Fibroblast of lung (primary cell): Measurements from ENCODE around the gene SEC14L2. TPM values are rescaled to one million over a fixed set of nuclear protein-coding genes. Genes with fewer than 3 reads are reported as not detected.
A peak's percentile ranks its signal among the peaks of the same experiment; 100 is the strongest.

Experiments used
- DNase-seq, 2 donors: peaks; one replicate each; pipeline versions ENCODE4 v3.0.0 to v3.0.0-alpha.2; 2010; ENCODE audit warnings: low read depth in 2 of 2
- H2AFZ ChIP-seq: 2 replicates; pipeline ENCODE4 v1.5.1; 2012; ENCODE audit warnings: low read length, control low read depth, inconsistent platforms
- H3K27ac ChIP-seq: 2 replicates; pipeline ENCODE4 v1.5.1; 2011; ENCODE audit warnings: low read length, control low read depth; ENCODE audit not compliant: insufficient read depth
- H3K27me3 ChIP-seq: 2 replicates; pipeline ENCODE4 v1.5.1; 2011; ENCODE audit warnings: mild to moderate bottlenecking, low read length; ENCODE audit not compliant: control insufficient read depth, insufficient read depth
- H3K36me3 ChIP-seq: 2 replicates; pipeline ENCODE4 v1.5.1; 2011; ENCODE audit warnings: low read length; ENCODE audit not compliant: control insufficient read depth, insufficient read depth
- H3K4me1 ChIP-seq: 2 replicates; pipeline ENCODE4 v1.5.1; 2011; ENCODE audit warnings: low read length; ENCODE audit not compliant: control insufficient read depth, insufficient read depth; ENCODE audit errors: extremely low read depth
- H3K4me2 ChIP-seq: 2 replicates; pipeline ENCODE4 v1.5.1; 2011; ENCODE audit warnings: low read length, control low read depth; ENCODE audit not compliant: insufficient read depth; ENCODE audit errors: extremely low read depth
- H3K4me3 ChIP-seq, 4 experiments: fragments of 200-600 bp in 1 of 4; sonication (generic) in 1 of 4; replicated peaks in 1 of 4; 2 replicates each; pipeline ENCODE4 v1.5.1; 2011 to 2016; ENCODE audit warnings: low read length in 4 of 4, low read depth in 3 of 4, mild to moderate bottlenecking in 3 of 4, control low read depth in 2 of 4, inconsistent platforms in 1 of 4, mixed read lengths in 1 of 4; ENCODE audit not compliant: insufficient read depth in 1 of 4; ENCODE audit errors: control extremely low read depth in 1 of 4
- H3K79me2 ChIP-seq: 2 replicates; pipeline ENCODE4 v1.5.1; 2012; ENCODE audit warnings: mild to moderate bottlenecking, low read length, inconsistent platforms; ENCODE audit not compliant: control insufficient read depth, insufficient read depth
- H3K9ac ChIP-seq: 2 replicates; pipeline ENCODE4 v1.5.1; 2011; ENCODE audit warnings: mild to moderate bottlenecking, low read length, control low read depth; ENCODE audit not compliant: insufficient read depth
- H3K9me3 ChIP-seq: 2 replicates; pipeline ENCODE4 v1.5.1; 2012; ENCODE audit warnings: low read depth, low read length; ENCODE audit not compliant: control insufficient read depth, insufficient read depth
- H4K20me1 ChIP-seq: 2 replicates; pipeline ENCODE4 v1.5.1; 2011; ENCODE audit warnings: low read length; ENCODE audit not compliant: control insufficient read depth, insufficient read depth; ENCODE audit errors: extremely low read depth
- EZH2 ChIP-seq: IDR thresholded peaks from 2 replicates; pipeline ENCODE4 v1.5.1; 2012; ENCODE audit warnings: low read length, control low read depth, mild to moderate bottlenecking; ENCODE audit errors: missing control alignments
- polyA plus RNA-seq, 2 donors: library from polyadenylated mRNA; depleted of rRNA in 1 of 2; stranded (reverse) in 1 of 2; unstranded in 1 of 2; fragments of >200 nt; gene quantifications; 2 replicates each; pipeline ENCODE4 v1.2.1, GENCODE V29; 2011 to 2012; ENCODE audit warnings: missing spikeins in 1 of 2
- total RNA-seq: library from RNA; depleted of rRNA; stranded (reverse); fragments of >200 nt; gene quantifications from 2 replicates; pipeline ENCODE4 v1.2.1, GENCODE V29; 2014
- TF ChIP-seq, protein P1 (sequence below), 2 donors: IDR thresholded peaks in 1 of 2; conservative IDR thresholded peaks in 1 of 2; 1 replicate in 1 of 2; 2 replicates in 1 of 2; pipeline ENCODE4 v1.5.1; 2011 to 2012; ENCODE audit warnings: low read length in 2 of 2, control low read depth in 1 of 2, inconsistent platforms in 1 of 2, low read depth in 1 of 2, mild to moderate bottlenecking in 1 of 2

The SEC14L2 gene
- total and polyA plus RNA-seq, 2 donors (not counting 1 experiment from before 2014, with no cell fraction given) = 5.8 to 10.2 TPM

DNA sequence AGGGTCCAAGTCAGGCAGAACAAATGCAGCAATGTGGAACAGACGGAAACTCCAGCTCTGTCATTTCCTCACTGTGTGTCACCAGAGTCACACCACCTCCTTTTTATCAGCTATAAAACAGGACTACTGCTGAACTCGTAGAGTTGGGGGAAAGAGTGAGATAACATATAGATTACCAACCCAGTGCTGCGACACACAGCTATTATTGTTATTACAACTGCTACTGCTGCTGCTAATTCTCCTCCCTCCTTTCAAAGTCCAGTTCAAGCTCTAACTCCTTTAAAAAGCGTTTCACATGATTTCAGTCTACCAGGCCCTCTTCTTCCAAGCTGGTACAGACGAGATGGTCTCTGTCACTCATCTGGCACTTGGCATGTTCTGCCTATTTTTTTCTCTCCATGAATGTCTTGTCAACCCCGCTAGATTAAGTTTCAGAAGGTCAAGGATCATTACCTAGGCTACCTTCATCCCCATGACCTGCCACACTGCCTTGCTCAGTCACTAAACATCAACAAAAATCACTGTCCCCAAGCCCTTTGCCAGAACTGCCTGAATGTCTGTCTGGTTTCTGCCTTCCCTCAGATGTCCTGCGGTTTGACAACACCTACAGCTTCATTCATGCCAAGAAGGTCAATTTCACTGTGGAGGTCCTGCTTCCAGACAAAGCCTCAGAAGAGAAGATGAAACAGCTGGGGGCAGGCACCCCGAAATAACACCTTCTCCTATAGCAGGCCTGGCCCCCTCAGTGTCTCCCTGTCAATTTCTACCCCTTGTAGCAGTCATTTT is 25.1 kb downstream of the SEC14L2 start:
- Histone ChIP-seq H2AFZ (no peak overlapping the region), H3K4me3 (peak overlapping the region in 2 of 4 experiments; percentile 60 to 67), H3K36me3 (peaks cover 6% of the 10 kb centered on the region), H4K20me1 (no peaks in the 10 kb centered on the region), H3K27me3 (no peaks in the 10 kb centered on the region), H3K4me2 (peak overlapping the region; percentile 55), H3K79me2 (no peaks in the 10 kb centered on the region), H3K9ac (no peak overlapping the region), H3K27ac (peak overlapping the region; percentile 93), H3K4me1 (peaks cover 36% of the 10 kb centered on the region), H3K9me3 (no peaks in the 10 kb centered on the region)
- DNase-seq = no peak
- no peak for TF ChIP-seq EZH2
- TF ChIP-seq, protein P1, sequence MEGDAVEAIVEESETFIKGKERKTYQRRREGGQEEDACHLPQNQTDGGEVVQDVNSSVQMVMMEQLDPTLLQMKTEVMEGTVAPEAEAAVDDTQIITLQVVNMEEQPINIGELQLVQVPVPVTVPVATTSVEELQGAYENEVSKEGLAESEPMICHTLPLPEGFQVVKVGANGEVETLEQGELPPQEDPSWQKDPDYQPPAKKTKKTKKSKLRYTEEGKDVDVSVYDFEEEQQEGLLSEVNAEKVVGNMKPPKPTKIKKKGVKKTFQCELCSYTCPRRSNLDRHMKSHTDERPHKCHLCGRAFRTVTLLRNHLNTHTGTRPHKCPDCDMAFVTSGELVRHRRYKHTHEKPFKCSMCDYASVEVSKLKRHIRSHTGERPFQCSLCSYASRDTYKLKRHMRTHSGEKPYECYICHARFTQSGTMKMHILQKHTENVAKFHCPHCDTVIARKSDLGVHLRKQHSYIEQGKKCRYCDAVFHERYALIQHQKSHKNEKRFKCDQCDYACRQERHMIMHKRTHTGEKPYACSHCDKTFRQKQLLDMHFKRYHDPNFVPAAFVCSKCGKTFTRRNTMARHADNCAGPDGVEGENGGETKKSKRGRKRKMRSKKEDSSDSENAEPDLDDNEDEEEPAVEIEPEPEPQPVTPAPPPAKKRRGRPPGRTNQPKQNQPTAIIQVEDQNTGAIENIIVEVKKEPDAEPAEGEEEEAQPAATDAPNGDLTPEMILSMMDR (conservative IDR thresholded peaks at IDR 0.05 in 1 of 2, IDR thresholded peaks at IDR 0.05 in 1 of 2; ENCODE audit: low read depth in 1 of 2, low read length in 2 of 2) = no peak

GRCh38 chr22:30422481-30423300 is 25.9 kb downstream of the SEC14L2 start:
- no peak for TF ChIP-seq EZH2
- TF ChIP-seq, protein P1 (conservative IDR thresholded peaks at IDR 0.05 in 1 of 2, IDR thresholded peaks at IDR 0.05 in 1 of 2; ENCODE audit: low read depth in 1 of 2, low read length in 2 of 2) = no peak
- Histone ChIP-seq H4K20me1 (no peaks in the 10 kb centered on the region), H3K9me3 (no peaks in the 10 kb centered on the region), H3K9ac (peak overlapping the region; percentile 88), H3K79me2 (no peaks in the 10 kb centered on the region), H3K4me2 (peak overlapping the region; percentile 73), H3K4me3 (peak overlapping the region; percentile 34 to 67 (median 51)), H3K36me3 (peaks cover 3% of the 10 kb centered on the region), H2AFZ (no peak overlapping the region), H3K4me1 (peaks cover 36% of the 10 kb centered on the region), H3K27me3 (no peaks in the 10 kb centered on the region), H3K27ac (peak overlapping the region; percentile 93)
- DNase-seq = peak; percentile 92 to 98

DNA sequence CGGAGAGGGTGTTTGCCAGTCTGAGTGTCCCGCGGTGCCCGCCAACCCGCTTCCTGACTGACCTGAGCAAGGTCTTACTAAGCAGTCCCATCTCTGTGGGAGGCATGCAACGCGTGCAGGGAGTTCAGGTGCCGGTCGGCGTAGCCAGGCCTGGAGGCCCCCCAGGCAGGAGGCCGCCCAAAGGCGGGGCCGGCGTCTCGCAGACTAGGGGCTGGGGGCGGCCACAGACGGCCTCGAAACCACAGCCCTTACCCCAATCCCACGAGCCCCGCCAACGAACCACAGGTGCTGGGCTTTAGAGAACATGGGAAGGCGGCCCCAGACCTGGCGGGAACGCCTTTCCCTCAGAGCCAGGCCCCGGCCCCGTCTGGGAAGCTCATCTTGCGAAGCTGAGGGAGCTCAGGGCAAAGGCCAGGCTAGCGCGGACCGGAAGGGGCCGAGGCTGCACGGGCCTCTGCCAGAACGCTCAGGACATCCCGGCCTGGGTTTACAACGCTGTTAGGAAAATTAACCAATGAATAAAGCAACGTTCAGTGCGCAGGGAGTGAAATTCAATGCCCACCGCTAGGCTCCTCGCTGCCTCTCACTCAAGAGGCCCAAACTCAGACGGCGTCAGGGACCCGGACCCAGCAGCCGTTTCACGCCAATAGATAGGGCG is 26.6 kb downstream of the SEC14L2 start:
- no peak for DNase-seq

More for the DNA sequence above, 26.6 kb downstream of the SEC14L2 start:
- H2AFZ ChIP-seq = no peak overlapping the region
- no peaks in the 10 kb centered on the region for H3K27me3 ChIP-seq
- no peaks in the 10 kb centered on the region for H4K20me1 ChIP-seq
- no peaks in the 10 kb centered on the region for H3K9me3 ChIP-seq
- peak overlapping the region; percentile 73 for H3K4me2 ChIP-seq
- peak overlapping the region; percentile 93 for H3K27ac ChIP-seq
- peak overlapping the region; percentile 34 to 67 (median 51) for H3K4me3 ChIP-seq
- peaks cover 36% of the 10 kb centered on the region for H3K4me1 ChIP-seq
- no peak for TF ChIP-seq EZH2
- TF ChIP-seq, protein P1 (conservative IDR thresholded peaks at IDR 0.05 in 1 of 2, IDR thresholded peaks at IDR 0.05 in 1 of 2; ENCODE audit: low read depth in 1 of 2, low read length in 2 of 2) = no peak
- H3K36me3 ChIP-seq = peaks cover 2% of the 10 kb centered on the region
- peak overlapping the region; percentile 88 for H3K9ac ChIP-seq
- H3K79me2 ChIP-seq = no peaks in the 10 kb centered on the region
